Renal pelvis (tissue), 4 donors: ENCODE results near the gene C11orf21. TPM values are rescaled to one million over a fixed set of nuclear protein-coding genes. Genes with fewer than 3 reads are reported as not detected.

Source experiments
- DNase-seq: peaks from one replicate; pipeline ENCODE4 v3.0.0-alpha.2; 2013
- polyA plus RNA-seq, 3 donors: library from polyadenylated mRNA; unstranded; fragments of 120-200 nt; gene quantifications; one replicate each; pipeline ENCODE4 v1.2.1, GENCODE V29; 2013; ENCODE audit not compliant: insufficient read length in 3 of 3

The C11orf21 gene
- polyA plus RNA-seq, 3 donors, result 0.75 to 0.99 (median 0.91) TPM

DNA sequence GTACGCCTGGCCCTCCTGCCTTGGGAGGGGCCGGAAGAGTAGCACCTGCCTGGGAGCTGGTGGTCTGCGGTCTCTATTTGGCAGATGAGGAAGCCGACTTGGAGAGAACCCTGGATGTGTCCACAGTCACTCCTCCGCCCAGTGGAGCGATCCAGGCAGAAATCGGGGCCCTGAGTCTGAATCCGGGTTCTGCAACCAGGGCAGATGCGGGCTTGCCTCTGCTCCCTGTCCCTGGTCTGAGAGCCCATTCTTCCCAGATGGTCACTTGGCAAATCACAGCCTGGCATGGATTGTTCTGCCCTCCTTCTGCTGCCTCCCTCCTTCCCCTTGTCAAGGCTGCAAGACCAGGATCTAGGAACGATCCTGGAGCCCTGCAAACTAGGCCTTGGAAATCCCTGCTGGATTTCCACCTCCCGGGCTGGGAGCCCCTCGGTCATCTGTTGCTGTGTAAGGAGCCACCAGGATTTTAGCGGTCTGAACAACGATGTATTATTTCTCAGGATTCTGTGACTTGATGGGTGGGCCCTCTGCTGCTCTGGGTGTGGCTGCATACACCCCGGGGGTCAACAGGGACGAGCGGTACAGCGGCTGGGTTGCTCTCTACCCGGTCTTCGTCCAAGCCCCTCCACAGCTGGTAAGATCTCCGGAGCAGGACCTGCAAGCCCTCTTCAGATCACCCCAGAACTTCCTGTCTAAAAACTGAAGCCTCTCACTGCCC lies 29.3 kb downstream of the C11orf21 start:
- no peak for DNase-seq

DNA sequence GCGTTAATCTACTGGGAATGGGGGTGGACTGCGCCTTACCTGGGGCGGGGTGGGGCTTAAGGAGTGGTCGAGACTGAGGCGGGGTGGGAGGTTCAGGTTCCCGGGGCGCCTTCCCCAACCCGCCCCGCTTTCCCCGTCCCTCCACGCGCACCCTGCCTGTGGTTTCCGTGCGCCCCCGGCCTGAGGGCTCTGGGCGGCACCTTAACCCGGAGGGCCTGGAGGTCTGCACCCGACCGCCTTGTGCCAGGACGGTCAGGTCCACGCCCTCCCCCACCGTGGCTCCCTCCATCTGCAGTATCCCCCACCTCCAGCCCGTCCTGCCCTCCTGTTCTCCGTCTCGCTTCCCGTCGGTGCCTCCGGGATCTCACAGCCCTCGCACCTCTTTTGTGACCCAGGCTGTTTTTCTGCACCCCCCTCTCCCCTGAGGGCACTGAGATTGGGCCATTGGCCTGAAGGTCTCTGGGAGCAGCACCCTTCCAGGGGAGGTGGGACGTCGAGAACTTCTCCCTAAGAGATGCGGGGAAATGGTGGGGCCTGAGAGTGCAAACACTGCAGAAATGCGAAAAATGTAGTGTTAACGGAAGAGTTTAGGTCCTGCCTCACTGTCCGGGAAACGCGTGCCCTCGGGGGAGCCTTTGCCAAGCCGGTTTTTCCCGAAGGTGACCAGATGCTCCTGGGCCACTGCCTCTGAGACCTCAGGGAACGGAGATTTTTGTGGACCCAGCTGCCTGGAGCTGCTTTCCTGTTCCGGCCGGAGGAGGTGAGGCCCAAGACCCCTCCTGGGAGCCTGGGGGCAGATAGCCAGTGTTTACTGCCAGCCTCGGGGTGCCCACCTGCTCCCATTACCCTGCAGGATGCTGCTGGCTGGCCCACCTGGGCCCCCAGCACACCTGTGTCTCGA lies 30.1 kb downstream of the C11orf21 start:
- DNase-seq, result no peak

DNA sequence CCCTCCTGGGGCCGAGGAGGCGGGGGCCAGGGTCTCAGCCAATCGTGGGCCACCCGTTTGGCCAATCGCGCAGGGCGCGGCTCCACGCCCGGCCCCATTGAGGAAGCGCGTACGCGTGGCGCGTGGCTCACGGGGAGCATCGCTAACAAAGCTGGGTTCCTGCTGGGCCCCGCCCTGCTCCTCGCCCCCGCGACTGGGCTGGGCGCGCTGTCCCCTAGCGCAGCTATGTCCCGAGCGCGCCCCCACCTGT lies 30.7 kb downstream of the C11orf21 start:
- no peak for DNase-seq

DNA sequence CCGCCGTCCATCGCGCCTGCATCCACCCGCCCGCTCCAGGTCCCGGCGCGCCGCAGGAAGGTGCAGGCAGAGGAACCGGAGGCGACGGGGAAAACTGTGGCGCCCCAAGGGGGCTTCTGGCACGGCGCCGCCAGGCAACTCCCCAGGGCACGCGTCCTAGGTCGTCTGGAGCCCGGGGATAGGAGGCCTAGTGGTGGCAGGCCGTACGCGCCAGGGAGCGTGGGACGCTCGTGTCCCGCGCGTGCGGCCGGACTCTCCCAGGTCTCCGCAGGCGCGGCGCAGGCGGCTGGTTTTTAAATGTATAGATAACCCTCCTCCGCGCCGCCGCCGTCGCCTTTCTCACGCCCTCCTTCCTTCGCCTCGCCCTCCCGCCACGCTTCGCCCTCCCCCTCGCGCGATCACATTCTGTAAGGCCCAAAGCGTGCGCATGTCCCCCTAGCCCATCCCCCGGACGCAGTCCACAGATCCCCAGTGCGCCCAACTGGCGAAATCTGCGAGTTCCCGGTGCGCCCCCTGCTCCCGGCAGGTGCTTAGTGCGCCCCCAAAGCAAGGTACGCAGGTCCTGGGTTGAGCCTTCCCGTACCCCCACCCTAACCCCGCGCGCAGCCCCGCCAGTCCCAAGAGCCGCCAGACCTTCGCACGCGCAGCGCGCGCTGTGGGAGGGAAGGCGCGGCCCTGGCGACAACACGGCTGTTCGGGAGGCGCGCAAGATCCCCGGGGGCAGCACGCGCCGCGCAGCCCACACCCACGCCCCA lies 31.2 kb downstream of the C11orf21 start, which contains the start of gene ASCL2:
Gene ASCL2 (minus strand): TSS at position 267 of the 755 bp plus-strand sequence. CDS start 256 bp downstream, at position 11.
- no peak for DNase-seq

DNA sequence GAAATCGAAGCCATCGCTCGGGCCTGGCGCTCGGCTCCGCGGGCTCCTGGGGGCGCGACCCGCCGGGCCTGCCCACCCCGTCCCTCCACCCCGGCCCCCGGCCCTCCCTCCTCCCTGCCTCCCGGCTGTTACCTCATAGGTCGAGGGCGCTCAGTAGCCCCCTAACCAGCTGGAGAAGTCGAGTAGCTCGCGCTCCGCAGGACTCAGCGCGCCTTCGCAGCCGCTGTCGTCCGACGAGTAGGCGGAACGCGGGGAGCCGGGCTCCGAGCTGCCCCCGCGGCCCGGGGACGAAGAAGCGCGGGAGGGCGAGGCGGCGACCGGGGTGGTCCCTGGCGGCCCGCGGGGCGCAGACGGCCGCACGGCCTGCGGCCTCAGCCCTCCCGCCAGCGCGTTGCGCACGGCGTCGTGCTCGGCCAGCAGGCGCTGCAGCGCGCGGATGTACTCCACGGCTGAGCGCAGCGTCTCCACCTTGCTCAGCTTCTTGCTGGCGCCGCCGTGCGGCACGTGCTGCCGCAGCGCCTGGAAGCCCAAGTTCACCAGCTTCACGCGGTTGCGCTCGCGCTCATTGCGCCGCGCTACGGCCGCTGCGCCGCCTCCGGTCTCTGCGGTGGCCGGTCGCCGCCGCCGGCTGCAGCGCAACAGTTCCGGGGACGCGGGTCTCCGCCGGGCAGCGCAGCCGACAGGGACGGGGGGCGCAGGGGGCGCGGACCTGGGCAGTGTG lies 32.0 kb downstream of the C11orf21 start:
- peak; percentile 75 for DNase-seq

DNA sequence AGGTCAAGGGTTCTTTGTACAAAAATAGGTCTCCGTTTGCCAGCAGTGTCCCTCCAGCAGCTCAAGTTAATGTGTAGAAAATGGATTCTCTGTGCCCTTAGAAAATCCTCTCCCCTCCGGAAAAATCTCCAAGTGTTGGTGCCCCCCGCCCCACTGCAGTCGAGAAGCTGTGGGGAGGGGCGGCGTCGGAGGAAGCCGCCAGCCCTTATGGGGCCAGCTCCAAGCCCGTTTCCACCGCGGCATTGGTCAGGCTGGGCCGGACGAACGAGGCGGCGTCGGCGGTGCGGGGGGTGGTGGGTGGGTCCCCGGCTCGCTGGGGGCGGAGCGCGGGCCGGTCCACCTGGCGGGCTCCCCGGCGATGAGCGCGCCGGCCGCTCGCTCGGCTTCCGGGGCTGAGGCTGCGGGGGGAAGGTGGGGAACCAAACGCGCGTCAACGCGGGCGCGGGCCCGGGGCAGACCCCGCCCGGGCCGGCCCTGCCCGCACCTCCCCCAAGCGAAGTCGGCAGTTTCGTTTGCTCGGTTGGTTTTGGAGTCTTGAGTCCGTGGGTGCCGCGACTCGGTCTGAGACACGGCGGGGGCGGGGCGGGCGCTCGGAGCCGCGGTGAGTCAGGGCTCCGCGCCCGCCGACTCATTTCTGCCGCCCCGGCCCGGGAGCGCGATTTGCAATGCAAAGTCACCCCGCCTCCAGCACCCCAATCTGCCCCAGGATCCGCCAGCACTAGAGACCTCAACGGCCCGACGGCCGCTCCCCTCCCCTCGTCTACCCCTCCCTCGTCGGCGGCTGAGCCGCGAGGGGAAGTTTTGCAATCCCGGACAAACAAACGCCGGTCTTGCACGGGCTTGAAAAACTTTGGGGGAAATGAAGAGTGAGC lies 32.8 kb downstream of the C11orf21 start:
- no peak for DNase-seq

DNA sequence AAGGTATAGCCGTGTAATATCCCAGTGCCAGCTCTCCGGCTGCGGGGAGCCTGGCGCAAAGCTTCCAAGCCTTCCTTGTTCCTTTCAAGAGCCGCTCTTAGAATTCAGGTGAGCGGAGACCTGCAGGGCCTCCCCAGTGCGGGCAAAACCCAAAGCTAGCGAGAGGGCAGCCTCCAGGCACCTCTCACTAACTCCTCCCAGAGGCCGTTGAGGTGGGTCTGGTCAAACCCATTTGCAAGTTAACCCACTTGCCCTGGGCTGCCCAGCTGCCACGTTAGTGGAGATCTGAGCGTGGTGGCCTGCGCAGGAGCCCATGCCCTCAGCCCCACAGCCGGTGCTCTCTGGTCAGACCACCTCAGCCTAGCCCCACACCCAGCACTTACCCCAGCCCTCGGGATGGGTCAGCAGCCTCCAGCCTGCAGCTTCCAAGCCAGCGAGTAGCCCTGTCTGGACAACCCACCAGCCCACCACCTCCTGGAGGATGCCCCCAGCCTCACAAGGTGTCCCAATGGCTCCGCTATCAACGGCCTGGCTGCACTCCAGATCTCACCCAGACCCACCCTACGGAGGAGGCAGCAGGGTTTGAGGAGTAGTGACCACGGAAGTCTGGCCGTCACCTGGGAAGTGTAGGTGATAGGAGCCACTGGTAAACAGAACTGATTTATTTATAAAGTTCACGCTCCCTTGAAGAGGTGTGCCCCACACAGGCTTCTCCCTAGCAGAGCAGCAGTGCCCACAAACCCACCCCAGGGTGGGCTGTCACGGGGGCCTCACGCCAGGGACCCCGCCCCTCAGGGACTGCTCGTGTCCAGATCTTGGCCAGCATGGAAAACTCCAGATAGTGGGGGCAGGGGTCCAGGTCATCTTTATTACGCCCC lies 33.6 kb downstream of the C11orf21 start:
- no peak for DNase-seq

DNA sequence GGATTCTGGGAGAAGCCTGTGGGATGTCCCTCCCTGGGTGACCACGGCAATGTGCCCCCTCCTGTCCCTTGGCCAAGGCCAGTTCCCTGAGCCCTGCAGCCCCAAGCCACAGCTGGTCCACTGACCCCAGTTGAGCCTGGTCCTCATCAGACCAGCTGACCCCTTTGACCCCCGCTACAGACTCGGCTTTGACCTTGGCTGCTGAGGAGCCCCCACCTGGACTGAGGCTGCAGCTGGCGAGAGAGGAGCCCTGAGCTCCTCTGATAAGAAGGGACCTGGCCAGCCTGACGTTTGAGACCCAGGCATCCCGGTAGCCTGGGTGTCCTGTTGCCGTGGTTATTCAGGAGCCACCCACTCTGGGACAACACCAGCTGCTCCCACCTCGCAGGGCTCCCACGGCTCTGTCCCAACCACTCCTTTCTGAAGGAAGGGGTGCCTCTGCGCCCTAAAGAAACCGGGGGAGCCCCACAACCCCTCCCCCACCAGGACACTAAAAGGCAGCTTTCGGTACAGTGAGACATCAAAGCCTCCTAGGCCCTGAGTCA lies 34.3 kb downstream of the C11orf21 start:
- DNase-seq, result no peak

DNA sequence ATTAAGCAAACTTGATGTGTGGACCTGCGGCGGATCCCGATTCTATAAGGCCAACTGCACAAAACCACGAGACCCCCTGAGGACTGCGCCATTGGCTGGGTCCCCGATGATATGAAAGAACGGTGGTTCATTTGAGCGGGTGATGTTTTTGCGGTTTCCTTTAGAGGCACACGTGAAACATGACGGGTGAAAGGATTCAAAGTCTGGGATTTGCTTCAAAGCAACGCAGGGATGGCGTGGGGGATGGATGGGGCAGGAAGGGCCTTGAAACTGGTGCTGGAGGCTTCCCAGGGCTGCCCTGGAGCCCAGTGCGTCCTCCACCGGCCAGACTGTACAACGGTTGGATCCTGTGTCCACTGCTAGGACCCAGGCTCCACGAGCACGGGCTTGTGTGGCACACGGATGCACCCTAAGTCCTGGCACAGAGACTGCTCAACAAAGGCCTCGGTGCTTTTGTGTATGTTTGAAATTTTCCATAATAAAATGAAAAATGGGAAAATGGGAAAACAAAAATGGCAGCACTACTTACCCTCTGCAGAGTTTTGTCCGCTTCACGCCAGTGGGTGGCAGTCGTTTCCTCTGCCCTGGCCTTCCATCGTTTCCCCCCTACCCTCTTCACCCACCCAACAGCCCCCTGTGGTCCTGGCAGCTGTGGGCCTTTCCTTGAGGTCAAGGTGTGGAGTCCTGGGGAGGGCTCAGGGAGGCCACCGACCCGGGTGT lies 35.0 kb downstream of the C11orf21 start:
- no peak for DNase-seq

DNA sequence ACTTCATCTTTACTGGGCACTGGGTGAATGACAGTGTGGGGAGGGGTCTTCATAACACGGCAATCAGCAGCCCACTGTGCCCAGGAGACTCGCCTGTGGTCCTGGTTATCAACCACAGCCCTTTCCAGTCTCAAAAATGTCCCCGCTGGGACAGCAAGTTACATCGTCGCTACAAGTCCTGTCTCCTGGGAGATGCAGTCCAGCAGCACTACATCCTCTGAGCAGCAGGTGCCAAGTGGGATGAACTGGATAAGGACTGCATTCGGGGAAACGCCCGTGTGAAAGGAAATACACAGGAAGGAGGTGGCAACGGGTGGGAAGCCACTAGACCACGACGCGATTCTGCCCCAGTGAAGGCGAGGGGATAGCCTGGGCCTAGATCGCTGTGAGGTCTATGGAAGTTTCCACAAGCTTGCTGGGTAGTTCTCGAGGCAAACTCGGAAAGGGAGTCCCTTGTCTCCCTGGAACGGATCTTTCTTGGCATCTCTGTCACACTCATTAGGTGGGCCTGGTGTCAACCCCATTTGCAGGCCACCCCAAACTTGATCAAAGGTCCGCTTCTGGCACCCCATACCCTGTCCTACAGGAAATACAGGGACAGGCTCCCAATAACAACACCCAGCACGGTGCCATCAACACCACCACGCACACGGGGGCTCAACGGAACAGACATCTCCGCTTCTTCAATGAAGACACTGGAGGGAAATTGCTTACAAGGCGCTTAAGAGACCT lies 35.7 kb downstream of the C11orf21 start:
- no peak for DNase-seq

DNA sequence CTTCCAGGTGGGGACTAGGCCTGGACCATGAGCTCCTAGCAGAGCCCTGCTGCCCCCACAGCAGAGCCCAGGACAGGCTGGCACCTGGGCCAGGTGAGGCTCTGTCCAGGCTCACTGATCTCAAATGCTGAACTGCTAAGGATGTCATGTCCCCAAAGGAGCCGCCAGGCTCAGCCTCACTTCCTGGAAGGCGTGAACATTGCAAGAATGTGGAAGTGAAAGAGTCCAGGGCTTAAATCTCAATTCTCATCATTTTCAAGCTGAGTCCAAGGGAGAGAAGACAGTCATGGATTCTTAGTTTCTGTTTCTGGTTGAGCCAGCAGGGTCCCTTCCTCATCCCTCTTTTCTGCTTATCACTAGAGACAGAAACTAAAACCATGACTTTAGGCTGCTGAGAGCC lies 36.3 kb downstream of the C11orf21 start:
- DNase-seq, result no peak

DNA sequence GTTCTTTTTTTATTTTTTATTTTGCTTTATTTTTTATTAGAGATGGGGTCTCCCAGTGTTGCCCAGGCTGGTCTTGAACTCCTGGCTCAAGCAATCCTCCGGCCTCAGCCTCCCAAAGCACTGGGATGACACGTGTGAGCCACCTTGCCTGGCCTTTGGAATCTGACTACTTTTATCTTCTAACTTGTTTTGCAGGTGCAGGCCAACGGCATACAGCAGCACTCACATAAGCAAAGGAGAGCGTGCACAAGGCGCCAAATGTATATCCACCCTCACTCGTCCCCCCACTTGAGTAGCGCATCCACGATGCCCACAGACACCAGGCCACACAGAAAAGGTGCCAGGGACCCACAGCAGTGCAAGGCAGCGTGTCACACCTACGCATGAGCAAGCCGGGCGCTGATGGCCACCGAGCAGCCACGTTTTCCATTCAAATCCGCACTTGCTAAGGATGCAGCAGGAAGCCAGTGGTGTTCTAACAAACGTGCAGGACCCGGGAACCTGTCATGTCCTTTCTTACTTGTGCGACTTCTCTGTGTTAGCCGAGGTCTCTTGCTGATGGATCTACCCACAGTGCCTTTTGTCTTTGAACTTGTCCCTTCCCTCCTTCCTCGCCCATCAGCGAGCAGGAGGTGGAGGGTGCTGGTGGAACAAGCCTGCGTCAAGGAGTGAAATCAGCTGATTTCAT lies 37.2 kb downstream of the C11orf21 start:
- no peak for DNase-seq

DNA sequence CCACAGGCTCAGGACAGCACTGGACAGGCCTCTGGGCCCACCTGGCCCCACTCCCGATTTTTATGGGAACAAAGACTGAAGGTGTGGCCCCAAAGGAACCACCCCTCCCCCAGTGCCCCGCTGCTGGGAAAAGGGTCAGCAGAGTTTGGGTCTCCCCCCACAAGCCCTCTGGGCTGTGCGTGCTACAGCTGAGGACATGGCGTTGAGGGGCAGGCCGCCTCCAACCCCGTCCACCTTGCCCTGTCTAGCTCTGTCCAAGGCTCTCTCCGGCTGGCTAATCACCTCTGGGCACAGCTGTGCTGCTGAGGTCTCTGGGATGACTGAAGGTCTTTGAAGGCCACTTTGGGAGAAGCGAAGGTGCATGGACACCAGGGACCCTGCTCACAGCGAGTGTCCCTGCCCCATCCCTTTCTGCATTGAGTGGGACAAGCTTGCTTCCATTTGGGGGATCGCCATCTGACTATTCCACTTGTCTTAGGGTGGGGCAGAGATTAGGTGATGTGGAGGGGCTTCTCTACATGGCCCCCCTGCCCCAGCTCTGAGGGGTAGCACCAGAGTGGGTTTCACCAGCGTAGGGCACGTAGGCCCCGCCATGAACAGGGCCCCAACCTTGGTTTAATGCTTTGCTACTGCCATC lies 37.9 kb downstream of the C11orf21 start:
- no peak for DNase-seq

DNA sequence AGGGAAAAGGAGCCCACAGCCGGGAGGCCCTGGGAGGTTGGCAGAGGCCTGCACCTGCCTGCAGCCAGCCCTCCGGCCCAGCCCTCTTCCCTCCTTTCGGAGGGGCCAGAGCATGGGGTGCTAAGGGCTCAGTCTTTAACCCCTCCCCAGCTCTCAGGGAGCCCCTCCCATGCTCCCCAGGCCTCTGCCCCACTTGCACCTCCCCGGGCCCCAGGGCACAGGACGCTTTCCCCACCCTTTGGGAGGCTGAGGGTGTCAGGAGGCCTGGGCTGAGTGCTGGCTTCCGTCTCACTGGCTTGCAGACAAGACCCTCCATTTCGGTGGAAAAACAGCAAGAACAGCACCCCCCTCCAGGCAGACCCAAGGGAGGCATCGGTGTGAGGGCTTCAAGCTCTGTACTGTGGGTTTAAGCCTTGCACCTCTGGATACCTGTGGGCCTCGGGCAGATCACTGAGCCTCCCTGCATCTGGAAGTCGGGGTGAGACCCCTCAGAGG lies 38.6 kb downstream of the C11orf21 start:
- DNase-seq, result no peak

DNA sequence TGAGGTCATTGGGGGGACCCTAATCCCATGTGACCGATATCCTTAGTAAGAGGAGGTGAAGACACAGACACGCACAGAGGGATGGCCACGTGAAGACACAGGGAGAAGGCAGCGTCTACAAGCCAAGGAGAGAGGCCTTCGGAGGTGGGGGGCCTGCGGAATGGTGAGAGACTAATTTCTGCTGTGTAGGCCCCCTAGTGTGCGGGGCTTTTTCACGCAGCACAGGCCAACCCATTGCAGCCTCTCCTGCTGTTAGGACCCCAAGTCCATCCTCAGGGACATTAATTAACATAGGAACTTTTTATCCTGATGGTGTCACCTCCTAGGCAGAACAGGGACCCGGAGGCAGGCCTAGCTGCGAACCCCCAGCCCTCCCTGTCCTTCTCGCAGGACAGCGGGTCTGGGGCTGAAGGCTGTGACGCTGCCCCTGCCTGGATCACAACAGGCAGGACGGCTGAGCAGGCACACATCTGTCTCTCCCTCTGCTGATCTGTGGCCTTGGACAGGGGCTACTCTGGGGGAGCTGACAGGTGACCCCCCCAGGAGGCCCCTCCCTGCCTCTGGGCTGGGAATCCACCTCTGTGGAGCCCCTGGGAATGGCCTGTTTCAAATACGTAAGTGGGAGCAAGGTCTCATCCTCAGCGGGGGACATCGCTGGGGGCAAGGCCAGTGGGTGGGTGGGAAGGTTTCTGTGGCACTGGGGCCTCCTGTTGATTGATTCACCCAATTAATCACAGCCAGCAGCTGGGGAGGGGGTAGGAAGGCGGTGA lies 39.2 kb downstream of the C11orf21 start:
- no peak for DNase-seq
